Stimulated activated CD4-positive, alpha-beta T cell treated with anti-CD3 and anti-CD28 coated beads, Interleukin-1b, Interleukin-23, amount 100 ng/mL, for 48 hours (primary cell): ENCODE results near the gene ABCG5.

ENCODE experiments used
- DNase-seq: peaks from one replicate; pipeline ENCODE4 v3.0.0-alpha.2; 2020

The ABCG5 gene

DNA sequence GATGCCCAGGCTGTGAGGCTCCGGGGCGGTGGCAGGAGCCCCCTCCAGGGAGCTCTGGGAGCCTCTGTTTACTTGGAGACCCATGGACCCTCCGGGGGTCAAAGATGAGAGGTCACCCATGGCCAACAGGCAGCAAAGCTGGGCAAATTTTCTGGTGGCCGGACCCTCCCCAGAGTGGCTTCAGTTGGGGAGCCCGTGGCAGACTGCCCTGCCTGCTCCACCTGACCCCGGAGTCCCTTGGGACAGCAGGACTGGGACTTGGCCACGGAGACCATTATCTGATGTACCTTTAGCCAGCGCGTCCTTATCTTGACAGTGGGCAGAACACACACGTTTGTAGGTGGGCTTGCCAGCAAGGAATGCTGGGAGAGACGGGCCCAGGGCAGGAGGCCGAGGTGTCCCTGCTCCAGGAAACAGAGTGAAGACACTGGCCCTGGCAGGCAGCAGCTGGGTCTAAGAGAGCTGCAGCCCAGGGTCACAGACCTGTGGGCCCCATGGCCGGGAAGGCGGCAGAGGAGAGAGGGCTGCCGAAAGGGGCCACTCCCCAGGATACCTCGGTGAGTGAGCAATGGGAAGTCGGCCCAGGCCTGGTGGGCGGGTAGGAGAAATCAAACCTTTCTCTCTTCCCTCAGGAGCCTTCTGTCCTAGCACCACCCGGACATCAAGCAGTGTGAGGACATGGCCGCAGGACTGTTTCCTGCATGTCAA is at the start of gene ABCG5, which contains the start of gene ABCG8:
Gene ABCG5, minus strand, starts transcription at position 280 of the 708 bp plus-strand sequence. Its CDS starts 160 bp downstream, at position 120.
Gene ABCG8, plus strand, starts transcription at position 412 of the 708 bp plus-strand sequence. Its CDS starts 83 bp downstream, at position 495.
- no peak for DNase-seq

DNA sequence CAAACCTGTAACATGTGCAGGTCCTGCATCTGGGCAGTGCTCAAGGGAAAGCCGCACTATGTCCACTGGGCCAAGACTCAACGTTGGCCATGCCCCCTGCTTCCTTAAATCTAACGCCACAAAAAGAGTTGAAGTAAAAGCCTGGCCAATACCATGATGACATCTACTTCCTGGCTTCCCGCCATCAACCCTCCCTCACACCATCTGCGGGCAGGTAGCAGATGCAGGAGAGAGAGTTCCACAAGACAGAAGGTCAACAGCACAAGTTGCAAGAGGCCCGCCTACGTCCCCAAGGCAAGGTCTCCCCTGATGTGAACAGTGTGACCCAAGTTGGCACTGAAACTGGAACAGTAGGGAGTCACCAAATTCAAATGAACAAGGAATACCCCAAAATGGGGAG is 48.5 kb upstream of the ABCG5 start:
- no peak for DNase-seq

DNA sequence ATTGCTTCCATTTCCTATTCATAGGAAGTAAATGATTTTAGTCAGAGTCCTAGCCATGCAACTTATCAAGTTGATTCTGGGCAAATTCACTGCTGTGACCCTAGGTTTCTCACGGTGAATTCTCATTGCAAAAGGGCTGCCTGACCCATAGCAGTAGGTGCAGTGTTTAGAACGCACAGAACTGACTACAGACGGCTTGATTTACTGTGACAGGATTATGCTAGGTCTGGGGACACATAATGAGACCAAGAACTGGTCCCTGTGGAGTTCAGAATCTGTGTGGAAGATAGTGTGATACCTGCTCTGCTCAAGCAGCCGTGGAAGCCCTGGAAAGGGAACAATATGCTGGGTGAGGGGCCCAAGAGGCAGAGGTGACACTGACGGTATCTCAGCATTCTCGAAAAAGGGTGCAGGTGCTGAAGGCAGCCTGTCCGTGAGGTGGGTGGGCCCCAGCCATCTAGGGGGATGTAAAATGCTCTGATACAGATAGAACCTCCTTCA is 46.5 kb upstream of the ABCG5 start:
- no peak for DNase-seq

DNA sequence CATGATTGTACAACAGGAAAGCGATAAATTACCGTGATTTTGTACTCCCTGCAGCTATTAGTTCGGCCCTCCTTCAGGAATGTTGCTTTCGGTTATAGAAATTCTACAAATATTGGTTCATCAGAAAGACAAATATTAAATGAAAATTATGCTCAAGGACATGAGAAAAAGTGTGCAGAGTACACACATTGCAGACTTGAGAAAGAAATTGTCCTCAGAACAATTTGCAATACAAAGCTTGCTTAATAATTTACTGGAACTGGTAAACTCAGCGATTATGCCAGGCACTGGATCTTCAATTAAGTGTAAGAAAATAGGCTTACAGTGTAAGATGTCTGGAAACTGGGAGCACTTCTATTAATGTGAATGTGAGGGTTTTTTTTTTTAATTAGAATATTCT is 46.0 kb upstream of the ABCG5 start:
- no peak for DNase-seq

DNA sequence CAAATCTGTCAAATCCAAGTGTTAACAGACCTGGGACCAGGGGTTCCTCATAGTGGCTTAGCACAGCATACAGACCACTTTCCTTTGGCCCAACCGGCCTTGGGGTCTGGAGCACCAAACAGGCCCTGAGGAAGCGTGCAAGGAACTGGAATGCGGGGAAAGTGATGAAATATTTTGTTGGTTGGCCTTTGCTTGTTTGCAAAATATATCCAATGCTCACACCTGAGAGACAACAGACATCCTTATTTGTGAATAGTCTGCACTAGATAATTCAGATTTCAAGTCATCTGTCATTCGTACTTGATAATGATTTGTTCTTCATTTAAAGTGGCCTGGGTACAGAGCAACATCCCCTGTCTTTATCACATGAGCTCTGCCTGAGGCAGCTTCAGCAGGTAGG is 43.7 kb upstream of the ABCG5 start:
- no peak for DNase-seq

DNA sequence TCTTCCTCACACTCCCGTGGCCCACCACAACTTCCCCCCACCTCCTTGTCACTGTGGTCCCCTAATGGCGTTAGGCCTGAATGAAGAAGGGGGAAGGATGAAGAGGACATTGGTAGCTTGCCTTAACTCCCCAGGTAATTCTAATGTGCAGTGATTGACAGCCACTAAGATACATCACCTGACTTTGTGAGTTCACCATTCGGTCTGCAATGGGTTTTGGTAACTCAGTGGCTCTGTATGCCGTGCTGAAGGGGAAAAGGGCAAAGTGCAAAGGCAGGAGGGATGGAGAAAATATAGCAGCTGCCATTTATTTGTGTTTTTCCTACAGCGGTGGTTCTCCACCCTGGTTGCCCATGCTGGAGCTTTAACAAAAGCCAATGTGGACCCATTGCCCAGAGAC is 42.3 kb upstream of the ABCG5 start:
- DNase-seq: no peak

DNA sequence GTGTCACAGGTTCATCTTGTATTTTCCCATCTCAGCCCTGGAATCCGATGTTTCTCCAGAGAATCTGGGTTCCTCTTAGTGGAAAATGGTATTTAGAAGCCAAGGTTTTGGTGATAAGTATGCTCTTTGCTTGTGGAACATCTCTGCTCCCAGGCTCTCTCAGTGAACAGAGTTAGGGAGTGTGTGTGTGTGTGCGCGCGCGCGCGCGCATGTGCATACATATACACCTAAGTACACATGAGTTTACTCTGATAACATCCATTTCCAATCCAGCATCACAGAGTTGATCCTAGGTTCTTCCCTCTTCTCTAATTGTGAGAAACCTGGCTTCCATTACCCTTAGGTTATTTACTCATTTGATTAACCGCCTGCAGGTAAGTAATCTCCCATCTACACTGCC is 41.8 kb upstream of the ABCG5 start:
- no peak for DNase-seq

DNA sequence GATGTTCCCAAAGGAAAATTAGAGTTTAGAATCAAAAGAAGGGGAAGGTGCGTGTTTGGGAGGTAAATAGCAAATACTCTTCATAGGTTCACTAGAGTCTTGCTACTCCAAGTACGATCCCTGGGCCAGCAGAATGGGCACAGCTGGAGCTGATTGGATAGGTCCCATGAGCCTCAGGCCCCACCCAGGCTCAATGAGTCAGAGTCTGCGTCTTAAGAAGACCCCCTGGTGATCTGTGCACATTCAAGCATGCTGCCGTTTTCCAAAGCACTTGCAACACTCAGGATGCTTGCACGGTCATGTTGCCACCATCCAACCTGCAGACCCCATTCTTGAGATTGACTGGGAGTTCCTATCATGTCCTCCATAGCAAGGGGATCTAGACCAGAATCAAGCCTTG is 40.6 kb upstream of the ABCG5 start:
- no peak for DNase-seq

DNA sequence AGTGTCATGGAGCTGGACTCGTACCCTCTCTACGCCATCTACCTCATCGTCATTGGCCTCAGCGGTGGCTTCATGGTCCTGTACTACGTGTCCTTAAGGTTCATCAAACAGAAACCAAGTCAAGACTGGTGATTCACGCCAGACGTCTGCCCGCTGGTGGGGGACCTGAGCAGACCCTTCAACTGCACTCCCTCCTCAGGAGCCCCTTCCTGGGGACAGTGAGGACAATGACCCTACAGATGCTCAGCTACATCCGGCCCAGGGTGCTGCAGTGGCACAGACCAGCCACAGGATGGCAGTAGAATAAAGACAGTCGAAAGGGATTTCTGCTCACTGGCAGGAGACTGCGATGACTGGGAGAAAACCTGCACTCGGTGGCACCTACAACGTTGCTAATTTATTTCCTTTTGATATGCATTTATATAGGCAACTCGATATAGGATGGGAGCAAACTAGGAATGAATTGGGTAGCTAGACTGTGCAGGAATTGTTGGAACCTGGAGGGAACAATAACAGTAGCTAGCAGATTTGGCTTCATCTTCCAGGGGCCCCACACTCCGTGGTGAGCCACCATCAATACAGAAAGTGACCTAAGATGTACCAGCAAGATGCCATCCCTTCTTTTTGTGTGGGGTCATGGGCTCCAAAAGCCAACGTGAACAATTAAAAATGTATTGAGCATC is 39.3 kb upstream of the ABCG5 start:
- peak; percentile 70 for DNase-seq

DNA sequence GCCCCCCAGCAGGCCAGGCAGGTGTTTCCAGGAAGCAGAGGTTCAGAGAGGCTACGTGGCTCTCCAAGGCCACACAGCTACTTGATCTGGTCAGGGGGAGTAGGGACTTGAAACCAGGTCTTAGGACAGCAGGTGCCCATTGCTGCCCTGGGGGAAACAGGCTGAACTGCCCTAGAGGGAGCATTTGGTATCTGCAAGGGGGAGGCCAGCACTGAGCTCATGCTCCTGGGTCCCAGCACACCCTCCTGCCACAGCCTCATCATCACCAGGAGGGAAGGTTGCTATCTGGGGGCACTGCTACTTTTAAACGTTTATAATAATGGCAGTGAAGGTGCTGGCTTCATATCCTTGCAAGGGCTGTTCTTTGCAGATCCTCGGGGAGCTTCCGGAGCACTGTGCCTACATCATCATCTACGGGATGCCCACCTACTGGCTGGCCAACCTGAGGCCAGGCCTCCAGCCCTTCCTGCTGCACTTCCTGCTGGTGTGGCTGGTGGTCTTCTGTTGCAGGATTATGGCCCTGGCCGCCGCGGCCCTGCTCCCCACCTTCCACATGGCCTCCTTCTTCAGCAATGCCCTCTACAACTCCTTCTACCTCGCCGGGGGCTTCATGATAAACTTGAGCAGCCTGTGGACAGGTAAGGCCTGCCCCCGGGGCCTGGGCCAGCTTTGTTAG is 36.3 kb upstream of the ABCG5 start:
- DNase-seq: no peak

DNA sequence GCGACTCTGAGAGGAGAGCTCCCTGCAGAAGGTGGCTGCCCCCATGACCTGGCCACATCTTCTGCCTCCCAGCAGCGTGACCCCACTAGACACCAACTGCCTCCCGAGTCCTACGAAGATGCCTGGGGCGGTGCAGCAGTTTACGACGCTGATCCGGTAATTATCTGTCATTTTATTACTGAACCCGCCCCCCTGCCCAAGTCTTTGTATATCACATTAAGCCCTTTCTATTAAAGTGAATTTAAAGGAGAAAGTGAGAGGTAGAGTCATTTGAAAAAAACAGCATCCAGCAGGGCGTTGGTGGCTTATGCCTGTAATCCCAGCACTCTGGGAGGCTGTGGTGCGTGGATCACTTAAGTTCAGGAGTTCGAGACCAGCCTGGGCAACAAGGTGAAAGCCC is 33.5 kb upstream of the ABCG5 start:
- DNase-seq: no peak

DNA sequence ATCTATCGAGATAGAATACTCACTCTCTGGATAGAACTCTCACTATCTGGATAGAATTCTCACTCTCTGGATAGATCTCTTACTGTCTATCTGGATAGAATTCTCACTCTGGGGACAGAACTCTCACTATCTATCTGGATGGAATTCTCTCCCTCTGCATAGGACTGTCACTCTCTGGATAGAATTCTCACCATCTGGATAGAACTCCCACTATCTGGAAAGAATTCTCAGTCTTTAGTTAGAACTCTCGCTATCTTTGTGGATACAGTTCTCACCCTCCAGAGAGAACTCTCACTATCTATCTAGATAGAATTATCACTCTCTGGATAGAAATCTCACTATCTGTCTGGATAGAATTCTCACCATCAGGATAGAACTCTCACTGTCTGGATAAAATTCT is 16.7 kb upstream of the ABCG5 start:
- no peak for DNase-seq

DNA sequence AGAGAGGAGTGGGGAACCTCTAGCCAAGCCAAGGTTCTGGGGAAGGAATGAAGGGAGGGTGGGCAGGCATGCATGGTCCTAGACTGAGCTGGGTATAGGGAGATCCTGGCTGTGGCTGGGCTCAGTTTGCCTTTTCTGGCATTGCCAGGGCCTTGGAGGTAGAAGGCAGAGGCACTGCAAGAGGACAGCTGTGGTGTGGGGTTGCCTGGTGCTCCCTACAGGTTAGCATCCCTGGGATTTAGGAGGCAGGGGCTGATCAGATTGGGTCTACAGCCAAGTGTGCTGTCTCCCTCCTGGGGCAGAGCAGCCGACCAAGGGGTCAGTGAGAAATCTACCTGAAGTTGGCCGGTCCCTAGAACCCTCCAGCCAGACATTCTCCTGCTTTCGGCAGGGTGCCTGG is 16.0 kb upstream of the ABCG5 start:
- DNase-seq: no peak

DNA sequence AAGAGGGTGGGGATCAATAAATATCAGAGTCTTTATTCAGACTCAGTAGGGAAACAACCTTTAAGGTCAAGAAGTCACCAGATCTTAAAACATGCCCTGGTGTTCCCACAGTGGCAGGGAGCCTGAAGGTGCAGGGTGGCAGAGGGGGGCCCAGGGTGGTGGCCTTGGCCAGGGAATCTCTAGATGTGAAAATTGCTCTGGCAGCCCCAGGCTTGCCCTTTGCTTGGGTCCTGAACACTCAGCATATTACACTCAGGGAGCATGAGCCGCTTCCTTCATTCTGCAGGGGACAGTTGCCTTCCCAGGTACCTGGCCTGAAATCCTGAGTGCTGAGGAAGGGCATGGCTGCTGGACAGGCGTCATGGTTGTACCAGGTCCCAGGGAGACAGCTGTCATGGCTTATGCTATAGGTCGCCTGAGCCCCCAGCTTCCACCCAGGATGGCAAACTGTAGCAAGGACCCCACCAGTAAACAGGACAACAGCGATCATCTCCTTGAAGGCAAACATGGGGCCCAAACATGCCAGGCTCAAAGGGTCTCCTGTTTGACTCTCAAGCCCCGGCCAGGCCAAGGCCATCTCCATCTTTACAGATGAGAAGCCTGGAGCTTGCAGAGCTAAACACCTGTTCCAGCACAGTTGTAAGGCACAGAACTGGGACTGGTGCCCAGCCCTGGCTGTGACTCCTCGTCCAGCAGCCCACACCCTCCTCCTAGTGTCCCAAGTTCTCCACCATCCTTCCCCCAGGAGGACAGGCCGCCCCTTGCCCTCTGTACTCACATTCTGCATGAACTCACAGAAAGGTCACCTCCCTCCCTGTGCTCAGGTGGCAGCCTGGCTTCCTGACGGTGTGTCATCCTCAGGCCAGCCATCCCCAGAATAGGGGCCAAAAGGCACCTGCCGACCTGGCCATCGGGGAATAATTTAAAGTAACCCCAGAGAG is 14.8 kb upstream of the ABCG5 start:
- no peak for DNase-seq

DNA sequence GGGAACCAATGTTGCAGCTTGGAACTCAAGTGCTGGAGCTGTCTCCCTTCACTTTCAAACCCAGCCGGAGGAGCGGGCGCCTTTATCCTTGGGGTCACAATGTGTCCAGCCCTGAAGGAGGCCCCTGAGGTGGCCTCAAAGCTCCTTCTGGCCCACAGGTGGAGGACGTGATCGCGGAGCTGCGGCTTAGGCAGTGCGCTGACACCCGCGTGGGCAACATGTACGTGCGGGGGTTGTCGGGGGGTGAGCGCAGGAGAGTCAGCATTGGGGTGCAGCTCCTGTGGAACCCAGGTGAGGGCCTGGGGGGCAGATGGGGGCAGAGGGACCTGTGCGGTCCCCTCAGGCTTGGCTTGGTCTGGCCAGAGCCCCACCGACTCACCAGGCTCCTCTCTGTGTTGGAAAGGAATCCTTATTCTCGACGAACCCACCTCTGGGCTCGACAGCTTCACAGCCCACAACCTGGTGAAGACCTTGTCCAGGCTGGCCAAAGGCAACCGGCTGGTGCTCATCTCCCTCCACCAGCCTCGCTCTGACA is 13.6 kb upstream of the ABCG5 start:
- no peak for DNase-seq

DNA sequence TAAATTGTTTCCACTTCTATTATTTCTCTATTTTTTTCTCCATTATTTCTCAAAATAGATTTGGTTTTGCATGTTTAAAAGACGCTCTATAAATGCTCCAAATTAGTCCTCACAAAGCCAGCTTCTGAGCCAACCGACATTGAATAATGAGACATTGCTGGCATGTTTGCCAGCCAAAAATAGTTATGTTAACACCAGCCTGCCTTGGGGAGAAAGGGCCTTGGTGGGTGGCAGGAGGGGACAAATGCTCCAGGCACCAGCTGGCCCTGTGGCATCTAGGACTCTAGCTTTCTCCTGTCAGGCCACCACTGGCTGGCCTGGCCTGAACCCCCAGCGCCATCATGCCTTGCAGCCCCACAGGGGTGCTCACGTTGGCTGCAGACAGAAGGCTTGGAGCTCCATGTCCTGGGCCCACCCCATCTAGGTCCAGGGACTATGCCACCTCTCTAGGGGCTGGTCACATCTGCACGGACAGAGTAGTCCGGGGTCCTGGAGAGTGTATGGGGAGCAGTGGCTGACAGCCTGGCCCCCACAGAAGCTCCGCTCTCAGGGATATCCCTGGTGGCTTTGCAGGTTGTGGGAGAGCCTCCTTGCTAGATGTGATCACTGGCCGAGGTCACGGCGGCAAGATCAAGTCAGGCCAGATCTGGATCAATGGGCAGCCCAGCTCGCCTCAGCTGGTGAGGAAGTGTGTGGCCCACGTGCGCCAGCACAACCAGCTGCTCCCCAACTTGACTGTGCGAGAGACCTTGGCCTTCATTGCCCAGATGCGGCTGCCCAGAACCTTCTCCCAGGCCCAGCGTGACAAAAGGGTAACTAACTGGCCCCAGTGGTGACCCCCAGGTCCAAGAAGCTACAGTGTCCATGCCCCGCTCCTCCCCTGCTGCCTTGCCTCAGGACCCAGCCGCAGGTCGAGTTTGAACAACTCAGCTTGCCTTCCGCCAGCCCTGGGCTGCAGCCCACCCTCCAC is 12.7 kb upstream of the ABCG5 start:
- no peak for DNase-seq

DNA sequence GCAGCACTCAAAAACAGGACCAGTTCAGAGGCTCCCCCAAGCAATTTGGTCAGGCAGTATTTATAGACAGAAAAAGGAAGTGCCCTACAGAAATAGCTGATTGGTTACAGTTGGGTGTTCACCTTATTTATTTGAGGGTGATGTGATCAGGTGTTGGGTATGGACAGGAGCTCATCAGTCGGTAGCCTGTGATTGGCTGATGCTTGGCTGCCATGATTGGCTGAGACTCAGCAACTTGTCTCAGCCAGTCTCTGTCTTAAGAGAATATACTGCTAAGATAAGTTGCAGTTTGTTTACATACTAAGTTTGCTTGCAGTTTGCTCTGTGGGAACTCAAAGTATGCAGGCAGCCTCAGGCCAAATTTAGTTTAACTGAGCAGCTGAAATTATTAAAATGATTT is 9.6 kb upstream of the ABCG5 start:
- DNase-seq: no peak

DNA sequence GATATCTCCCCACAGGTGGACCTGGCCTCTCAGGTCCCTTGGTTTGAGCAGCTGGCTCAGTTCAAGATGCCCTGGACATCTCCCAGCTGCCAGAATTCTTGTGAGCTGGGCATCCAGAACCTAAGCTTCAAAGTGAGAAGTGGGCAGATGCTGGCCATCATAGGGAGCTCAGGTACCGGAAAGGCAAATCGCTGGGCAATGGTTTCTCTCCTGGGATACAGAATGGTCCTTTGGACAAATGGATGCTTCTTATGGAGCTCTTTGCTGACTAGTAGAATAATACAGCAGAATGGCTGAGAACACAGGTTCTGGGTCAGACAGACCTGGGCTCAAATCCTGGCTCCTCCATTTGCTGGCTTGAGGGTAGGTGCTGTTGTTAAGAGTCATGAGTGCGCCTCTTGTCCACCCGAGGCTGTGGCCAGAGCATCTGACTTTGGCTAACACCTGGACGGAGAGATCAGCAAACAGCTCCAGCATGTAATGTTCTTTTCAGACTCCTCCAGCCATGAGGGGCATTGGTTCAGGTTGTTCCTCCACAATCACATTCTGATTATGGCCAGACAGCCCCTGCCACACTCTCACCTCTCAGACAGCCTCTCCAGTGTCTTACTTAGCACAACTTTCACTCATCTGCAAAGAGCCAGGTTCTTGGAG is 7.6 kb upstream of the ABCG5 start:
- DNase-seq: no peak

DNA sequence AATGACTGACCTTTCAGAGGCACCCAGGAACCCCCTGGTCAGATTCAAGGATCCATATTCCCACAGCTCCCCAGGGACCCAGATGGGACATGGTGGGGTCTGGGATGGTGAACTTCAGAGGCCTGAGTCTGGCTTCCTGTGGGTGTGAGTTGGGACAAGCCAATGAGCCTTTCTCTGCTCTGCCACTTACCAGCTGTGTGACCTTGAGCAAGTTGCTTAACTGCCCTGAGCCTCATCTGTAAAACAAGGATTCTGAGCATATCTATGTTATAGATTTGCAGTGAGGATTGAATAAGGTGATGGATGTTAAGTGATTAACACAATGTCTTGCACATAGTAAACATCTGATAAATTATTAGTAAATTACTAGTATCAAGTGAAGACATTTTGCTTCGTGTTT is 6.5 kb upstream of the ABCG5 start:
- DNase-seq: no peak

DNA sequence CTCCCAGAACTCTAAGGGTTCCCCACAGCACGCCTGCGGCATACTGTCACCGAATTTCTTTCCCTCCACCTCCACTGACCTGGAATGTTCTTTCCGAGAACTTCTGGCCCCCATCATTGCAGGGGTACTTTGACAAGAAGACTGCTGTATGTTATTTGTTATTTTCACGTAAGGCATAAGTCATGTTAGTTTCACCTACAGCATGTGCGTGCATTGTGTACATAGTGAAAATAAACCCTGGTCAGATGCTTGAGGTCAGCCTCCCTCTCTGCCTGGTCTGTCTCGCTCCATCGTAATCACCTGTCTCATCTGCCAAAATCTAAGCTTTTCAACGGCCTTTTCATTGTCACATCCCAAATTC is 4.2 kb upstream of the ABCG5 start:
- no peak for DNase-seq
